HL-60 (cell line): ENCODE measurements around the gene MLXIP.

ENCODE experiments used
- CTCF ChIP-seq: IDR thresholded peaks from one replicate; pipeline ENCODE4 v1.5.1; 2011; ENCODE audit warnings: low read length, control low read depth, inconsistent platforms; ENCODE audit not compliant: insufficient read depth
- POLR2AphosphoS5 ChIP-seq: IDR thresholded peaks from 2 replicates; pipeline ENCODE4 v1.6.1; 2012; ENCODE audit warnings: low read depth

- TF ChIP-seq CTCF, result no peak
- no peak for TF ChIP-seq POLR2AphosphoS5
Observed at GRCh38 chr12:122102331-122102730, 23.8 kb downstream of the MLXIP start.
